Endothelial cell of umbilical vein (primary cell): Measurements from ENCODE around the gene CTF1. TPM values are rescaled to one million over a fixed set of nuclear protein-coding genes. Genes with fewer than 3 reads are reported as not detected.

Experiments used
- BruUV-seq: library from RNA; stranded (reverse); fragments of 400-500 nt; replicated peaks from 2 replicates; lab custom pipeline; 2021; lab: Mats Ljungman, UMichigan
- CTCF ChIA-PET: fragments of 300-600, 350-600 bp; sonication (Branson Sonifier 250); formaldehyde crosslinking; loops from one replicate; lab custom pipeline; 2021; ENCODE audit warnings: antibody characterized with exemption, inconsistent platforms; lab: Charles Lee
- POLR2A ChIA-PET: fragments of 300-600, 350-600 bp; sonication (Branson Sonifier 250); formaldehyde crosslinking; loops from one replicate; lab custom pipeline; 2021; ENCODE audit warnings: antibody characterized with exemption, inconsistent platforms; lab: Charles Lee
- DNase-seq: peaks from one replicate; pipeline ENCODE4 v3.0.0-alpha.2; 2011; ENCODE audit warnings: low read depth, low spot score
- FAIRE-seq: peaks from 2 replicates; lab custom pipeline; 2011; peaks lifted over from hg19 to GRCh38; lab: Jason Lieb, UNC
- H2AFZ ChIP-seq: 2 replicates; pipeline ENCODE4 v1.6.0; 2012; ENCODE audit warnings: low read depth, low read length, control low read depth, inconsistent platforms
- H3K27ac ChIP-seq: 2 replicates; pipeline ENCODE4 v1.5.1; 2011; ENCODE audit warnings: low read depth, mild to moderate bottlenecking, control low read depth, low read length, moderate library complexity; ENCODE audit not compliant: insufficient read depth
- H3K27me3 ChIP-seq, 2 experiments: 2 replicates each; pipeline versions ENCODE4 v1.6.0 to v1.6.1; 2011; ENCODE audit warnings: low read length in 2 of 2, mixed read lengths in 1 of 2; ENCODE audit not compliant: control insufficient read depth in 2 of 2, insufficient read depth in 2 of 2
- H3K36me3 ChIP-seq, 2 experiments: 2 replicates in 1 of 2; 3 replicates in 1 of 2; pipeline ENCODE4 v1.5.1; 2011; ENCODE audit warnings: low read length in 2 of 2, mild to moderate bottlenecking in 1 of 2, moderate library complexity in 1 of 2; ENCODE audit not compliant: control insufficient read depth in 2 of 2, insufficient read depth in 2 of 2; ENCODE audit errors: extremely low read depth in 1 of 2
- H3K4me1 ChIP-seq: 3 replicates; pipeline ENCODE4 v1.5.1; 2011; ENCODE audit warnings: mild to moderate bottlenecking, low read length; ENCODE audit not compliant: control insufficient read depth, insufficient read depth; ENCODE audit errors: extremely low read depth
- H3K4me2 ChIP-seq: 2 replicates; pipeline ENCODE4 v1.6.1; 2011; ENCODE audit warnings: low read length, control low read depth, mixed read lengths; ENCODE audit not compliant: insufficient read depth
- H3K4me3 ChIP-seq, 3 experiments: fragments of 200-600 bp in 1 of 3; sonication (generic), shearing (Covaris generic) in 1 of 3; replicated peaks in 1 of 3; 2 replicates each; pipeline ENCODE4 v1.5.1; 2011 to 2016; ENCODE audit warnings: control low read depth in 3 of 3, low read length in 3 of 3, mild to moderate bottlenecking in 2 of 3, inconsistent platforms in 1 of 3, low read depth in 1 of 3, moderate library complexity in 1 of 3; ENCODE audit not compliant: insufficient read depth in 1 of 3
- H3K79me2 ChIP-seq: 2 replicates; pipeline ENCODE4 v1.6.0; 2012; ENCODE audit warnings: low read length, inconsistent platforms; ENCODE audit not compliant: control insufficient read depth, insufficient read depth
- H3K9ac ChIP-seq: replicated peaks from 2 replicates; pipeline ENCODE3; 2011; ENCODE audit warnings: low read length, control low read depth; ENCODE audit not compliant: insufficient read depth; ENCODE audit errors: extremely low read depth
- H3K9me1 ChIP-seq: replicated peaks from 3 replicates; pipeline ENCODE4 v1.6.0; 2011; ENCODE audit warnings: mild to moderate bottlenecking, low read length; ENCODE audit not compliant: control insufficient read depth, insufficient read depth; ENCODE audit errors: extremely low read depth
- H3K9me3 ChIP-seq: replicated peaks from 2 replicates; pipeline ENCODE4 v1.5.1; 2012; ENCODE audit warnings: low read length, inconsistent platforms; ENCODE audit not compliant: control insufficient read depth, insufficient read depth
- H4K20me1 ChIP-seq: replicated peaks from 2 replicates; pipeline ENCODE3; 2011; ENCODE audit warnings: mild to moderate bottlenecking, low read length; ENCODE audit not compliant: control insufficient read depth, insufficient read depth; ENCODE audit errors: extremely low read depth
- CTCF ChIP-seq, 2 donors: IDR thresholded peaks; 1 replicate in 1 of 2; 2 replicates in 1 of 2; pipeline ENCODE4 v1.5.1; 2011; ENCODE audit warnings: low read length in 2 of 2, mild to moderate bottlenecking in 2 of 2, moderate library complexity in 2 of 2, control low read depth in 1 of 2, inconsistent platforms in 1 of 2, low read depth in 1 of 2; ENCODE audit not compliant: insufficient read depth in 1 of 2; ENCODE audit errors: extremely low read depth in 1 of 2
- EZH2 ChIP-seq: IDR thresholded peaks from 2 replicates; pipeline ENCODE4 v1.6.1; 2012; ENCODE audit warnings: borderline replicate concordance, low read depth, mild to moderate bottlenecking, moderate library complexity, low read length, inconsistent platforms; ENCODE audit not compliant: severe bottlenecking
- FOS ChIP-seq: IDR thresholded peaks from 2 replicates; pipeline ENCODE4 v1.6.1; 2011; ENCODE audit warnings: mild to moderate bottlenecking, low read length, moderate library complexity, borderline replicate concordance; ENCODE audit not compliant: insufficient read depth
- GATA2 ChIP-seq: IDR thresholded peaks from 2 replicates; pipeline ENCODE4 v1.7.0; 2011; ENCODE audit warnings: low read depth, mild to moderate bottlenecking, moderate library complexity, mixed read lengths, low read length; ENCODE audit not compliant: insufficient read length, insufficient read depth
- JUN ChIP-seq: IDR thresholded peaks from 2 replicates; pipeline ENCODE4 v1.6.1; 2011; ENCODE audit warnings: borderline replicate concordance, low read depth; ENCODE audit not compliant: insufficient read length, insufficient read depth
- MAX ChIP-seq: IDR thresholded peaks from 2 replicates; pipeline ENCODE4 v1.6.1; 2011; ENCODE audit not compliant: insufficient read depth, insufficient read length
- MYC ChIP-seq: IDR thresholded peaks from one replicate; pipeline ENCODE4 v1.6.1; 2011; ENCODE audit warnings: mild to moderate bottlenecking, low read depth, low read length
- POLR2A ChIP-seq: IDR thresholded peaks from 2 replicates; pipeline ENCODE4 v1.6.1; 2012; ENCODE audit warnings: low read depth, mild to moderate bottlenecking, control low read depth, low read length
- POLR2AphosphoS5 ChIP-seq: IDR thresholded peaks from 2 replicates; pipeline ENCODE4 v1.6.1; 2012; ENCODE audit warnings: low read depth, mild to moderate bottlenecking, control low read depth, low read length, moderate library complexity; ENCODE audit not compliant: insufficient read depth
- dilution Hi-C: fragments of 300-500 bp; cut with MboI; formaldehyde crosslinking; loops from one replicate; pipeline ENCODE4 v1.15.0; 2019; ENCODE audit warnings: low sequenced_read_pairs; ENCODE audit not compliant: extremely low pct_ligation_motif_present
- intact Hi-C: fragments of 100-400 bp; cut with micrococcal nuclease; formaldehyde crosslinking; loops from one replicate; pipeline ENCODE4 v1.10.0; 2022
- polyA plus RNA-seq, 4 experiments: library from polyadenylated mRNA; depleted of rRNA in 3 of 4; stranded (reverse) in 3 of 4; unstranded in 1 of 4; fragments of >200 nt; gene quantifications; 2 replicates each; pipeline versions ENCODE4 v1.2.1 to v1.2.3, GENCODE V29; 2011 to 2012; ENCODE audit warnings: missing spikeins in 1 of 4
- total RNA-seq: library from RNA; stranded (reverse); gene quantifications from 2 replicates; pipeline ENCODE4 v1.2.3, GENCODE V29; 2021

The CTF1 gene
- total and polyA plus RNA-seq, 2 donors (not counting 3 experiments of a cell fraction or from before 2014, with no cell fraction given), result 1.5 to 4.7 TPM

GRCh38 chr16:30893744-30894539, 2.5 kb upstream of the CTF1 start, which contains the start of gene BCL7C:
BCL7C (minus strand) TSS chr16:30894077; CDS start chr16:30893944, 133 bp downstream.
- intact Hi-C loops, result loop anchor here (1.0 kb wide), 1 partner anchor 19 kb away; no protein-coding TSS in a partner anchor
- Histone ChIP-seq H3K79me2 (peaks cover 9% of the 10 kb centered on the region), H3K27ac (peak within 1 kb of the TSS; percentile 38), H4K20me1 (no peaks in the 10 kb centered on the region), H3K4me2 (peak within 1 kb of the TSS; percentile 78), H3K4me3 (peak within 1 kb of the TSS; percentile 39 to 72 (median 63)), H3K27me3 (no peaks in the 10 kb centered on the region), H3K9me1 (no peaks in the 10 kb centered on the region), H2AFZ (peak within 1 kb of the TSS; percentile 64), H3K4me1 (peaks cover 13% of the 10 kb centered on the region), H3K9ac (peak within 1 kb of the TSS; percentile 85), H3K36me3 (peaks cover 2% of the 10 kb centered on the region in 2 experiments), H3K9me3 (no peaks in the 10 kb centered on the region)
- dilution Hi-C loops, result no loop called here
- peak; percentile 98 for TF ChIP-seq MAX
- TF ChIP-seq GATA2, result no peak
- TF ChIP-seq MYC, result peak; percentile 74
- TF ChIP-seq EZH2, result no peak
- no peak for TF ChIP-seq FOS
- TF ChIP-seq CTCF (IDR thresholded peaks at IDR 0.05; ENCODE audit: extremely low read depth in 1 of 2, insufficient read depth in 1 of 2, low read depth in 1 of 2, low read length in 2 of 2), result peak; percentile 24 to 55
- TF ChIP-seq POLR2AphosphoS5, result no peak
- no peak for TF ChIP-seq JUN
- peak; percentile 88 for TF ChIP-seq POLR2A
- peak; percentile 89 for DNase-seq
- POLR2A ChIA-PET, result no interaction called here
- CTCF ChIA-PET, result interaction anchor here (1.2 to 1.7 kb wide), 2 partner anchors 8 to 49 kb away, joined by 5 to 6 read pairs; no protein-coding TSS in a partner anchor
- BruUV-seq, result no TSS peak
- FAIRE-seq, result peak; percentile 80
